Measurements from ENCODE around the gene VSTM2L.

The VSTM2L gene

DNA sequence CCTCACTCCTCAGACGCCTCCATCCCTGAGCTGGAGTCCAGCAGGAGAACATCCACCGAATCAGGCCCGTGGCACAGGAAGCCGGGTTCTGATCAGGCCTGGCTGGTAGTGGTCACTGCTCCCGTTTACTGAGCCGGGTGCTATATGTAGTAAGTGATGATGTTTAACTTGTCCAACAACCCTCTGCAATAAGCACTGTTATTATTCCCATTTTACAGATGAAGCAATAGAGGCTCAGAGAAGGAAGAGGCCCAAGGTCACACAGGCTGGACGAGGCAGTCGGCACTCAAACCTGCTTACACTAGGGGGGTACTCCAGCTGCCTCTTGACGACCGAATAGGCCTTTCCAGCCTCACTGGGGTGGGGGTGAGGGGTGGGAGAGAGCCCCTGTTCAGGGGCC lies 14.3 kb upstream of the VSTM2L start:
- H3K4me3 ChIP-seq (ENCODE audit: low read depth, low read length): no peak overlapping the region
- no peak for TF ChIP-seq CTCF (IDR thresholded peaks at IDR 0.05; ENCODE audit: low read depth, low read length)

DNA sequence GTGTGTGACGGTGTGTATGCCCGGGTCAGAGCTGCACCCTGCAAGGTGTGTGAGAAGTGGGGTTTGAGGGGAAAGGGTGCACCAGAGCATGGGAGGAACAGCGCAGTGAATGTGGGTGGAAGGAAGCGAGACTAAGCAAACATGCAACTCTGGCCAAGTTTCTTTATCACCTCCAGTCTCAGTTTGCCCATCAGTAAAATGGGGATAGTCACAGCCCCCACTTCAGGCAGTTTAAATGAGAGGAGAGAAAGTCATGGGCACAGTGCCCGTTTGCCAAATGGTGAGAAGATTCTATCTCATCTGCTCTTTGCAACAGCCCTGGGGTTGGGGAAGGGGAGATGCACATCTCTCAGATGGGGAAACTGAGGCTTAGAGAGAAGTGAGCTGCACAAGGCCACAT lies 12.8 kb upstream of the VSTM2L start:
- no peak for TF ChIP-seq CTCF (IDR thresholded peaks at IDR 0.05; ENCODE audit: low read depth, low read length)
- H3K4me3 ChIP-seq (ENCODE audit: low read depth, low read length): no peak overlapping the region

DNA sequence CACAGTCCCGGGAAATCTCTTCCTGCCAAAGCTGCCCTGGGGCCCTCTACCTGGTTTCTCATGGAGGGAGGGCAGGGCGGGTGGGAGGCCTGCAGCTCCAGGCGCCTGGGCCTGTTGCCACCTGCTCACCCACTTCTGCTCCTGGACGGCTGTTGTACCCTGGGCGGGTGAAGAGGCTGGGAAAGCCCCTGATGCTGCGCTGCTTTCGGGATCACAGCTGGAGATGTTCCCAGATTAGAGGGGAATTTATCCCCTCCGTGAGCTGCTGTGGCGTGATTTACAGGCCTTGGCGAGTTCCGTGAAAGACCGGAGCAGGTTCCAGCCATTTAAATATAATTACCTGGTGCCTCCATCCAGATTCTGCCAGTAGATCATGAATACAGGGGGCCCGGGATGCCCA lies 12.3 kb upstream of the VSTM2L start:
- TF ChIP-seq CTCF (IDR thresholded peaks at IDR 0.05; ENCODE audit: low read depth, low read length): no peak
- H3K4me3 ChIP-seq (ENCODE audit: low read depth, low read length): no peak overlapping the region

DNA sequence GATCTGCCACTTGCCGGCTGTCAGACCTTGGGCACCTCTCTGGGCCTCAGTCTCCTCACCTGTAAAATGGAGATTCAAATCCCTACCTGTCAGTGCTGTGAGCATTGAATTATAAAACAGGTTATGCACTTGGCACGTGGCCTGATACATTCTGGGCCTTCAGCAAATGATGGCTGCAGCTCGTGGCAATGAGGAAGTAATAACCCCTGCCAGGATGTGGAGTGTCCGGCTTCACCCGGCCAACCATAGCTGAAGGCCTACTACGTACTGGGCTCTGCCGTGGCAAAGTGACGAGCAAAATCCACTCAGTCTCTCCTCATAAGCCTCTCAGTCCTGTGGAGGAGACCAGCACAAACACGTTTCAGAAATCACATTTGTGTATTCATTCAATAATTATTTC lies 10.9 kb upstream of the VSTM2L start:
- no peak for TF ChIP-seq CTCF (IDR thresholded peaks at IDR 0.05; ENCODE audit: low read depth, low read length)
- H3K4me3 ChIP-seq (ENCODE audit: low read depth, low read length): no peak overlapping the region

GRCh38 chr20:37893566-37894241 lies 9.2 kb upstream of the VSTM2L start:
- no peak for TF ChIP-seq CTCF (IDR thresholded peaks at IDR 0.05; ENCODE audit: low read depth, low read length)
- no peak overlapping the region for H3K4me3 ChIP-seq (ENCODE audit: low read depth, low read length)

- no peak for TF ChIP-seq CTCF (IDR thresholded peaks at IDR 0.05; ENCODE audit: low read depth, low read length)
- H3K4me3 ChIP-seq (ENCODE audit: low read depth, low read length): no peak overlapping the region
Observed at GRCh38 chr20:37894454-37894853, 8.5 kb upstream of the VSTM2L start.

GRCh38 chr20:37895166-37895565 lies 7.8 kb upstream of the VSTM2L start:
- TF ChIP-seq CTCF (IDR thresholded peaks at IDR 0.05; ENCODE audit: low read depth, low read length): no peak

More at GRCh38 chr20:37895166-37895565, 7.8 kb upstream of the VSTM2L start:
- no peak overlapping the region for H3K4me3 ChIP-seq (ENCODE audit: low read depth, low read length)
